SK-N-MC (cell line): Measurements from ENCODE around the gene MAGEF1.

ENCODE experiments used
- EZH2 ChIP-seq: fragments of 200-600 bp; sonication (generic); IDR thresholded peaks from one replicate; pipeline ENCODE4 v1.6.1; 2017; ENCODE audit warnings: antibody characterized with exemption
- FOXP2 ChIP-seq: optimal IDR thresholded peaks from 2 replicates; pipeline ENCODE3; 2011; ENCODE audit warnings: mild to moderate bottlenecking, moderate library complexity; ENCODE audit not compliant: insufficient read depth; ENCODE audit errors: extremely low read length, control extremely low read depth
- POLR2AphosphoS5 ChIP-seq: IDR thresholded peaks from 2 replicates; pipeline ENCODE4 v1.6.1; 2012; ENCODE audit warnings: mild to moderate bottlenecking, low read depth, low read length, borderline replicate concordance

GRCh38 chr3:184665101-184665500 is 46.8 kb downstream of the MAGEF1 start:
- TF ChIP-seq POLR2AphosphoS5 (no peak), EZH2 (no peak), FOXP2 (no peak)
